H9 (cell line): ENCODE measurements around the gene PKP1. TPM values are rescaled to one million over a fixed set of nuclear protein-coding genes. Genes with fewer than 3 reads are reported as not detected.

Experiments used
- DNase-seq: peaks from one replicate; pipeline ENCODE4 v3.0.0-alpha.2; 2017
- H2AFZ ChIP-seq: one replicate; pipeline ENCODE4 v1.6.1; 2013; ENCODE audit warnings: mild to moderate bottlenecking, low read length, control low read depth, moderate library complexity
- H2AK5ac ChIP-seq: 2 replicates; pipeline ENCODE4 v1.6.1; 2013; ENCODE audit warnings: low read length, control low read depth, mixed read lengths; ENCODE audit not compliant: insufficient read length
- H2BK120ac ChIP-seq: one replicate; pipeline ENCODE4 v1.6.1; 2013; ENCODE audit warnings: low read depth, mild to moderate bottlenecking, low read length, control low read depth, inconsistent platforms; ENCODE audit not compliant: poor library complexity, severe bottlenecking
- H2BK12ac ChIP-seq: 2 replicates; pipeline ENCODE4 v1.6.1; 2013; ENCODE audit warnings: low read length, control low read depth, mixed read lengths, low read depth; ENCODE audit not compliant: insufficient read length
- H2BK15ac ChIP-seq: 2 replicates; pipeline ENCODE4 v1.6.1; 2013; ENCODE audit warnings: low read depth, low read length, control low read depth
- H2BK20ac ChIP-seq: one replicate; pipeline ENCODE4 v1.6.1; 2013; ENCODE audit warnings: low read depth, mild to moderate bottlenecking, low read length, control low read depth, inconsistent platforms; ENCODE audit not compliant: poor library complexity, severe bottlenecking
- H2BK5ac ChIP-seq: 2 replicates; pipeline ENCODE4 v1.6.1; 2013; ENCODE audit warnings: low read length, control low read depth, mixed read lengths; ENCODE audit not compliant: insufficient read length
- H3K14ac ChIP-seq: 2 replicates; pipeline ENCODE4 v1.6.1; 2013; ENCODE audit warnings: low read length, control low read depth; ENCODE audit not compliant: insufficient read depth
- H3K18ac ChIP-seq: 2 replicates; pipeline ENCODE4 v1.6.1; 2013; ENCODE audit warnings: low read depth, mild to moderate bottlenecking, mixed read lengths, low read length, control low read depth; ENCODE audit not compliant: insufficient read length
- H3K23ac ChIP-seq: 2 replicates; pipeline ENCODE4 v1.6.1; 2013; ENCODE audit warnings: low read length, control low read depth, mixed read lengths, low read depth; ENCODE audit not compliant: insufficient read length
- H3K23me2 ChIP-seq: 2 replicates; pipeline ENCODE4 v1.6.1; 2013; ENCODE audit warnings: low read depth, mild to moderate bottlenecking, mixed read lengths, low read length, control low read depth; ENCODE audit not compliant: insufficient read length, poor library complexity, severe bottlenecking
- H3K27ac ChIP-seq: 2 replicates; pipeline ENCODE4 v1.5.1; 2013; ENCODE audit warnings: low read length, control low read depth, mixed read lengths, low read depth; ENCODE audit not compliant: insufficient read length
- H3K27me3 ChIP-seq: 2 replicates; pipeline ENCODE4 v1.6.1; 2013; ENCODE audit warnings: low read length, control low read depth, inconsistent platforms; ENCODE audit not compliant: insufficient read depth
- H3K4ac ChIP-seq: 2 replicates; pipeline ENCODE4 v1.6.1; 2013; ENCODE audit warnings: low read depth, mild to moderate bottlenecking, control low read depth, inconsistent platforms, low read length, moderate library complexity
- H3K4me1 ChIP-seq: 2 replicates; pipeline ENCODE4 v1.6.1; 2013; ENCODE audit warnings: low read length, control low read depth, inconsistent platforms; ENCODE audit not compliant: insufficient read depth
- H3K4me2 ChIP-seq: 2 replicates; pipeline ENCODE4 v1.6.1; 2013; ENCODE audit warnings: low read length, control low read depth, mixed read lengths; ENCODE audit not compliant: insufficient read length, insufficient read depth
- H3K56ac ChIP-seq: 2 replicates; pipeline ENCODE4 v1.6.1; 2013; ENCODE audit warnings: low read depth, mild to moderate bottlenecking, mixed read lengths, low read length, control low read depth; ENCODE audit not compliant: insufficient read length
- H3K79me1 ChIP-seq: 2 replicates; pipeline ENCODE4 v1.6.1; 2013; ENCODE audit warnings: low read depth, mild to moderate bottlenecking, moderate library complexity, low read length, control low read depth, inconsistent platforms; ENCODE audit not compliant: insufficient read depth, poor library complexity, severe bottlenecking
- H3K79me2 ChIP-seq: 2 replicates; pipeline ENCODE4 v1.6.1; 2013; ENCODE audit warnings: low read length, control low read depth, inconsistent platforms; ENCODE audit not compliant: insufficient read depth
- H3K9ac ChIP-seq: 2 replicates; pipeline ENCODE4 v1.6.1; 2013; ENCODE audit warnings: low read length, control low read depth, mixed read lengths; ENCODE audit not compliant: insufficient read length; ENCODE audit errors: extremely low read depth
- H3K9me3 ChIP-seq: one replicate; pipeline ENCODE4 v1.6.1; 2013; ENCODE audit warnings: low read depth, low read length, inconsistent platforms; ENCODE audit not compliant: control insufficient read depth
- H3T11ph ChIP-seq: one replicate; pipeline ENCODE4 v1.6.1; 2013; ENCODE audit warnings: mild to moderate bottlenecking, low read length, control low read depth, inconsistent platforms
- H4K20me1 ChIP-seq: one replicate; pipeline ENCODE4 v1.6.1; 2013; ENCODE audit not compliant: control insufficient read depth, insufficient read length, insufficient read depth
- H4K5ac ChIP-seq: 2 replicates; pipeline ENCODE4 v1.6.1; 2013; ENCODE audit warnings: low read depth, mild to moderate bottlenecking, mixed read lengths, low read length, control low read depth; ENCODE audit not compliant: insufficient read length
- H4K8ac ChIP-seq: replicated peaks from 2 replicates; pipeline ENCODE4 v1.6.1; 2013; ENCODE audit warnings: low read length, control low read depth, mixed read lengths, low read depth; ENCODE audit not compliant: insufficient read length
- H4K91ac ChIP-seq: 2 replicates; pipeline ENCODE4 v1.6.1; 2013; ENCODE audit warnings: low read depth, mild to moderate bottlenecking, moderate library complexity, mixed read lengths, low read length, control low read depth; ENCODE audit not compliant: insufficient read length
- H3K27ac Mint-ChIP-seq, 3 experiments: 2 replicates in 2 of 3; 3 replicates in 1 of 3; pipeline ENCODE4 v1.8.0; 2020 to 2021; ENCODE audit warnings: mixed read lengths in 3 of 3, mild to moderate bottlenecking in 1 of 3, moderate library complexity in 1 of 3
- H3K27me3 Mint-ChIP-seq: 2 replicates; pipeline ENCODE4 v1.8.0; 2021; ENCODE audit warnings: low read depth, mild to moderate bottlenecking, moderate library complexity, mixed read lengths
- H3K36me3 Mint-ChIP-seq, 3 experiments: 2 replicates in 2 of 3; 3 replicates in 1 of 3; pipeline ENCODE4 v1.8.0; 2020 to 2021; ENCODE audit warnings: low read depth in 3 of 3, mixed read lengths in 3 of 3; ENCODE audit not compliant: insufficient read depth in 1 of 3
- H3K4me1 Mint-ChIP-seq, 2 experiments: 2 replicates each; pipeline ENCODE4 v1.8.0; 2020; ENCODE audit warnings: mixed read lengths in 2 of 2
- H3K4me3 Mint-ChIP-seq, 2 experiments: 2 replicates in 1 of 2; 3 replicates in 1 of 2; pipeline ENCODE4 v1.8.0; 2020 to 2021; ENCODE audit warnings: mild to moderate bottlenecking in 2 of 2, mixed read lengths in 2 of 2, moderate library complexity in 1 of 2
- H3K9me3 Mint-ChIP-seq, 2 experiments: 2 replicates in 1 of 2; 3 replicates in 1 of 2; pipeline ENCODE4 v1.8.0; 2020; ENCODE audit warnings: mild to moderate bottlenecking in 2 of 2, mixed read lengths in 2 of 2, moderate library complexity in 1 of 2
- CTCF ChIP-seq: fragments of 200-600 bp; sonication (generic); conservative IDR thresholded peaks from 3 replicates; pipeline ENCODE4 v1.8.0; 2021; ENCODE audit warnings: antibody characterized with exemption, mild to moderate bottlenecking
- WGBS: extraction: QIAGEN DNeasy Blood & Tissue Kit; methylation state at CpG from one replicate; pipeline ENCODE4 v1.1.7; 2013; ENCODE audit warnings: missing lambda C conversion rate, low lambda C conversion rate, mixed read lengths; ENCODE audit not compliant: insufficient read length; ENCODE audit errors: extremely low coverage; 5-methylcytosine and 5-hydroxymethylcytosine counted together
- total RNA-seq: library from RNA; stranded (reverse); gene quantifications from 2 replicates; pipeline ENCODE4 v1.2.1, GENCODE V29; 2021

The PKP1 gene
- total RNA-seq, 1 experiment from 2014 or later = 0.09 TPM

- no peaks in the 10 kb centered on the region for H4K20me1 ChIP-seq
- no peak overlapping the region for H2BK5ac ChIP-seq
- no peak overlapping the region for H4K8ac ChIP-seq
- no peak overlapping the region for H3K27ac ChIP-seq
- no peak overlapping the region for H3K9ac ChIP-seq
- Mint-ChIP-seq H3K27me3 (peaks cover 45% of the 10 kb centered on the region), H3K27ac (no peak overlapping the region), H3K4me1 (no peaks in the 10 kb centered on the region), H3K9me3 (no peaks in the 10 kb centered on the region), H3K4me3 (no peak overlapping the region), H3K36me3 (no peaks in the 10 kb centered on the region)
- H2BK20ac ChIP-seq = no peak overlapping the region
- no peak overlapping the region for H3K23ac ChIP-seq
- no peak overlapping the region for H2AFZ ChIP-seq
- no peaks in the 10 kb centered on the region for H3K27me3 ChIP-seq
- H2BK120ac ChIP-seq = no peak overlapping the region
- H3K79me1 ChIP-seq = no peaks in the 10 kb centered on the region
- H2BK12ac ChIP-seq = no peak overlapping the region
- H2BK15ac ChIP-seq = no peak overlapping the region
- no CpG with 5 or more reads among the region's 3 CpGs for WGBS
- H4K5ac ChIP-seq = no peak overlapping the region
- no peaks in the 10 kb centered on the region for H3K23me2 ChIP-seq
- no peak overlapping the region for H3K18ac ChIP-seq
- H3K14ac ChIP-seq = no peak overlapping the region
- H3K4ac ChIP-seq = no peak overlapping the region
- no peaks in the 10 kb centered on the region for H3K4me1 ChIP-seq
- H3K56ac ChIP-seq = no peak overlapping the region
- no peak for TF ChIP-seq CTCF
- no peaks in the 10 kb centered on the region for H3K9me3 ChIP-seq
- H3T11ph ChIP-seq = no peak overlapping the region
- H4K91ac ChIP-seq = no peak overlapping the region
- H3K4me2 ChIP-seq = no peak overlapping the region
- no peaks in the 10 kb centered on the region for H3K79me2 ChIP-seq
- H2AK5ac ChIP-seq = no peak overlapping the region
- peak; percentile 1 for DNase-seq
Measured at GRCh38 chr1:201266774-201267173, 16.5 kb upstream of the PKP1 start.
